PC-3 (cell line): ENCODE data around the gene FMO3. TPM values are rescaled to one million over a fixed set of nuclear protein-coding genes. Genes with fewer than 3 reads are reported as not detected.

Source experiments
- ATAC-seq: fragments of 200-7000 bp; cut with Tn5 transposase; 2 replicates; pipeline ENCODE4 v1.9.1; 2020; ENCODE audit warnings: mild to moderate bottlenecking, moderate library complexity
- BruUV-seq: library from RNA; stranded (reverse); fragments of 400-500 nt; replicated peaks from 2 replicates; lab custom pipeline; 2021; lab: Mats Ljungman, UMichigan
- CTCF ChIA-PET: fragments of 300-600 bp; sonication (Branson Sonifier 250); formaldehyde crosslinking; loops from one replicate; lab custom pipeline; 2022; ENCODE audit warnings: antibody characterized with exemption; lab: Charles Lee
- POLR2A ChIA-PET: fragments of 300-600 bp; sonication (Branson Sonifier 250); formaldehyde crosslinking; loops from one replicate; lab custom pipeline; 2022; ENCODE audit warnings: antibody characterized with exemption; ENCODE audit not compliant: unreplicated experiment; lab: Charles Lee
- DNase-seq: peaks from one replicate; pipeline ENCODE4 v3.0.0-alpha.2; 2015
- H2AFZ ChIP-seq: fragments of 300-600 bp; sonication (generic); 2 replicates; pipeline ENCODE4 v1.6.0; 2016; ENCODE audit warnings: antibody characterized with exemption, low read length
- H3F3A ChIP-seq: fragments of 300-600 bp; sonication (generic); one replicate; pipeline ENCODE4 v1.6.0; 2017; ENCODE audit warnings: antibody characterized with exemption, low read length, control low read depth, mild to moderate bottlenecking; ENCODE audit not compliant: unreplicated experiment
- H3K27ac ChIP-seq: fragments of 300-600 bp; sonication (generic); 2 replicates; pipeline ENCODE4 v1.5.1; 2016; ENCODE audit warnings: mild to moderate bottlenecking, low read length
- H3K27me3 ChIP-seq: fragments of 300-600 bp; sonication (generic); 2 replicates; pipeline ENCODE4 v1.6.1; 2016; ENCODE audit warnings: low read length, mixed read lengths
- H3K36me3 ChIP-seq: fragments of 300-600 bp; sonication (generic); 2 replicates; pipeline ENCODE4 v1.6.1; 2016; ENCODE audit warnings: low read depth, mixed run types, low read length, mixed read lengths
- H3K4me1 ChIP-seq: fragments of 300-600 bp; sonication (generic); 2 replicates; pipeline ENCODE4 v1.5.1; 2016; ENCODE audit warnings: low read length; ENCODE audit not compliant: insufficient read depth
- H3K4me2 ChIP-seq: fragments of 300-600 bp; sonication (generic); 2 replicates; pipeline ENCODE4 v1.6.0; 2016; ENCODE audit warnings: low read length
- H3K4me3 ChIP-seq: fragments of 300-600 bp; sonication (generic); 2 replicates; pipeline ENCODE4 v1.5.1; 2016; ENCODE audit warnings: mild to moderate bottlenecking, low read length, mixed read lengths
- H3K79me2 ChIP-seq: fragments of 300-600 bp; sonication (generic); 2 replicates; pipeline ENCODE4 v1.6.1; 2017; ENCODE audit warnings: low read length, mixed read lengths
- H3K9ac ChIP-seq: fragments of 300-600 bp; sonication (generic); 2 replicates; pipeline ENCODE4 v1.6.0; 2016; ENCODE audit warnings: mild to moderate bottlenecking, low read length
- H3K9me2 ChIP-seq: fragments of 300-600 bp; sonication (generic); replicated peaks from 2 replicates; pipeline ENCODE4 v1.6.1; 2016; ENCODE audit warnings: mixed run types, low read length, mixed read lengths
- H3K9me3 ChIP-seq: fragments of 300-600 bp; sonication (generic); 2 replicates; pipeline ENCODE4 v1.6.1; 2016; ENCODE audit warnings: low read length, mixed read lengths
- H4K20me1 ChIP-seq: fragments of 300-600 bp; sonication (generic); 2 replicates; pipeline ENCODE4 v1.6.1; 2016; ENCODE audit warnings: low read length, mixed read lengths
- EZH2 ChIP-seq: fragments of 300-600 bp; sonication (generic); IDR thresholded peaks from one replicate; pipeline ENCODE4 v1.6.1; 2017; ENCODE audit warnings: antibody characterized with exemption, mild to moderate bottlenecking, low read length; ENCODE audit not compliant: unreplicated experiment
- EZH2phosphoT487 ChIP-seq: fragments of 300-600 bp; sonication (generic); IDR thresholded peaks from 2 replicates; pipeline ENCODE4 v1.6.1; 2018; ENCODE audit warnings: mild to moderate bottlenecking, antibody characterized with exemption, low read length, borderline replicate concordance
- intact Hi-C: fragments of 100-400 bp; cut with micrococcal nuclease; formaldehyde crosslinking; loops from 2 replicates; pipeline ENCODE4 v1.9.0; 2023
- microRNA-seq: library from miRNA; unstranded; fragments of <30 nt; microRNA quantifications from one replicate; pipeline ENCODE4 v1.1.0, GENCODE V29; 2020; ENCODE audit not compliant: unreplicated experiment
- total RNA-seq: library from RNA; depleted of rRNA; stranded (reverse); fragments of >200 nt; gene quantifications from 2 replicates; pipeline ENCODE4 v1.2.3, GENCODE V29; 2014; rRNA removed
- TF ChIP-seq, protein P1 (sequence below): fragments of 300-600 bp; sonication (generic); conservative IDR thresholded peaks from 2 replicates; pipeline ENCODE4 v1.5.1; 2017; ENCODE audit warnings: antibody characterized with exemption, low read depth, mild to moderate bottlenecking, low read length

Gene FMO3
- total RNA-seq, 1 experiment from 2014 or later: not detected

DNA sequence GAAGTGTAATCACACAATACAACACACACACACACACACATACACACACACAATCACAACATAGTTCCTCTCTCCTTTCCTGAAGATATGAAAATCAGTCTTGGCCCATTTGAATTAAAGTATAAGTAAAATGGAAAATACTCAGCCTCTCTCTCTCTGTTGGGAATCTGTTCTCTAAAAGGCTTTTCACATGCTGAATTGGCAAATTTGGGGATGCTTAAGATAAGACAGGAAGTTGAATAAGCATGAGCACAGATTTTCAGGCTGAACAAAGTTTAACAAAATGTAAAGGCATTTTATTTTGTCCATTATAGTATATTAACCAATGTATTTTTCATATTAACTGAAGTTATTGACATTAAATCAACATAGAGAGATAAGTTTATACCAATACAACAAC, 70.7 kb downstream of the FMO3 start:
- Histone ChIP-seq H3K36me3 (no peaks in the 10 kb centered on the region), H3F3A (no peaks in the 10 kb centered on the region), H3K4me2 (no peak overlapping the region), H3K27ac (no peak overlapping the region), H4K20me1 (no peaks in the 10 kb centered on the region), H3K4me1 (no peaks in the 10 kb centered on the region), H3K27me3 (peaks cover 66% of the 10 kb centered on the region; the same call in 1 of the 2 replicates), H3K79me2 (no peaks in the 10 kb centered on the region), H3K9ac (no peak overlapping the region), H3K9me3 (no peaks in the 10 kb centered on the region), H3K9me2 (no peaks in the 10 kb centered on the region), H3K4me3 (no peak overlapping the region), H2AFZ (no peak overlapping the region)
- CTCF ChIA-PET: no interaction called here
- intact Hi-C loops: no loop called here
- TF ChIP-seq, protein P1, sequence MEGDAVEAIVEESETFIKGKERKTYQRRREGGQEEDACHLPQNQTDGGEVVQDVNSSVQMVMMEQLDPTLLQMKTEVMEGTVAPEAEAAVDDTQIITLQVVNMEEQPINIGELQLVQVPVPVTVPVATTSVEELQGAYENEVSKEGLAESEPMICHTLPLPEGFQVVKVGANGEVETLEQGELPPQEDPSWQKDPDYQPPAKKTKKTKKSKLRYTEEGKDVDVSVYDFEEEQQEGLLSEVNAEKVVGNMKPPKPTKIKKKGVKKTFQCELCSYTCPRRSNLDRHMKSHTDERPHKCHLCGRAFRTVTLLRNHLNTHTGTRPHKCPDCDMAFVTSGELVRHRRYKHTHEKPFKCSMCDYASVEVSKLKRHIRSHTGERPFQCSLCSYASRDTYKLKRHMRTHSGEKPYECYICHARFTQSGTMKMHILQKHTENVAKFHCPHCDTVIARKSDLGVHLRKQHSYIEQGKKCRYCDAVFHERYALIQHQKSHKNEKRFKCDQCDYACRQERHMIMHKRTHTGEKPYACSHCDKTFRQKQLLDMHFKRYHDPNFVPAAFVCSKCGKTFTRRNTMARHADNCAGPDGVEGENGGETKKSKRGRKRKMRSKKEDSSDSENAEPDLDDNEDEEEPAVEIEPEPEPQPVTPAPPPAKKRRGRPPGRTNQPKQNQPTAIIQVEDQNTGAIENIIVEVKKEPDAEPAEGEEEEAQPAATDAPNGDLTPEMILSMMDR: no peak
- no peak for TF ChIP-seq EZH2
- TF ChIP-seq EZH2phosphoT487: no peak
- BruUV-seq: no TSS peak
- POLR2A ChIA-PET: no interaction called here
- no peak for ATAC-seq
- no peak for DNase-seq

DNA sequence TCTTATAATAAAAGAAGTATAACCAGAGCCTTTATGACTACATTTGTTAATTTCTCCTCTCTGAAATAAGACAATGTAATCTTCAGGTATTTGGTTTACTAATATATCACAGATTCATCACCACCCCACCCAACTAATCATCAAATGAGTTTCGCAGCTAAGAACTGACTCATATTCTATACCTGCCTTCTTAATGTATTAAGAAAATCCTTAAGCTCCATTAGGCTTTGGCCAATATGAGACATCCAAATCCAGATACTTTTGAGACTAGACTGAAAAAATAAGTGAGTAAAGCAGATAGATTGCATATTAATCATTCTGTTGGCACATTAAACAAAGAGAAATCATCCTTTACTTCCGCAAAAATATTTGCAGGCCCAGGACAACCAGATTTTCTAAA, 75.7 kb downstream of the FMO3 start:
- H3F3A ChIP-seq: no peaks in the 10 kb centered on the region
- no peak overlapping the region for H3K4me2 ChIP-seq
- no peak for ATAC-seq
- H3K9me2 ChIP-seq: no peaks in the 10 kb centered on the region
- H2AFZ ChIP-seq: no peak overlapping the region
- no peaks in the 10 kb centered on the region for H4K20me1 ChIP-seq
- ChIA-PET POLR2A (no interaction called here), CTCF (no interaction called here)
- no peak for TF ChIP-seq EZH2
- TF ChIP-seq, protein P1: no peak
- no peak for TF ChIP-seq EZH2phosphoT487
- no peak overlapping the region for H3K4me3 ChIP-seq
- peaks cover 53% of the 10 kb centered on the region; the same call in 1 of the 2 replicates for H3K27me3 ChIP-seq
- no TSS peak for BruUV-seq
- H3K9ac ChIP-seq: no peak overlapping the region
- intact Hi-C loops: no loop called here
- no peak for DNase-seq
- no peak overlapping the region for H3K27ac ChIP-seq
- H3K36me3 ChIP-seq: no peaks in the 10 kb centered on the region
- no peaks in the 10 kb centered on the region for H3K9me3 ChIP-seq
- no peaks in the 10 kb centered on the region for H3K4me1 ChIP-seq
- H3K79me2 ChIP-seq: no peaks in the 10 kb centered on the region

Small RNAs within 50 kb of the gene (microRNA-seq; reads per million reads assigned to microRNA genes)
- not detected for gene MIR1295A
- not detected for gene MIR1295B

Other genes starting within 250 kb of the FMO3 start
- gene MROH9, start 155.4 kb upstream of the FMO3 start, total RNA-seq: not detected in 2 replicates
- not detected in 2 replicates for gene FMO2, start 94.4 kb downstream of the FMO3 start, total RNA-seq
- not detected in 2 replicates for gene FMO1, start 157.6 kb downstream of the FMO3 start, total RNA-seq
- gene FMO4, start 223.3 kb downstream of the FMO3 start, total RNA-seq: 0.23 and 0.98 TPM in 2 replicates